SU-DHL-6 (cell line): ENCODE measurements around the gene SKP2.
A peak's percentile ranks its signal among the peaks of the same experiment; 100 is the strongest.

Experiments used
- H2AFZ ChIP-seq: fragments of 200-600 bp; sonication (generic); 2 replicates; pipeline ENCODE4 v1.6.1; 2014; ENCODE audit warnings: low read depth, mild to moderate bottlenecking, moderate library complexity, mixed read lengths, antibody characterized with exemption, low read length; ENCODE audit not compliant: severe bottlenecking
- H3F3A ChIP-seq: fragments of 200-600 bp; shearing (Covaris generic); 2 replicates; pipeline ENCODE4 v1.6.0; 2016; ENCODE audit warnings: antibody characterized with exemption, mild to moderate bottlenecking; ENCODE audit not compliant: insufficient read depth
- H3K27ac ChIP-seq: fragments of 200-600 bp; sonication (generic); 2 replicates; pipeline ENCODE4 v1.5.1; 2016; ENCODE audit warnings: low read depth, mild to moderate bottlenecking, low read length, moderate library complexity, mixed read lengths
- H3K27me3 ChIP-seq: fragments of 200-600 bp; sonication (generic), shearing (Covaris generic); 2 replicates; pipeline ENCODE4 v1.6.0; 2014; ENCODE audit warnings: mild to moderate bottlenecking, low read length
- H3K36me3 ChIP-seq: fragments of 200-600 bp; sonication (generic); 2 replicates; pipeline ENCODE4 v1.6.1; 2014; ENCODE audit warnings: mild to moderate bottlenecking, low read length, mixed read lengths
- H3K4me2 ChIP-seq: fragments of 300-600, 200-600 bp; shearing (Covaris generic), sonication (generic); 2 replicates; pipeline ENCODE4 v1.6.0; 2014; ENCODE audit warnings: low read length, low read depth, mild to moderate bottlenecking; ENCODE audit not compliant: poor library complexity, severe bottlenecking
- H3K4me3 ChIP-seq: fragments of 200-600 bp; sonication (generic); 2 replicates; pipeline ENCODE4 v1.5.1; 2014; ENCODE audit warnings: antibody characterized with exemption, low read length, mild to moderate bottlenecking, mixed read lengths; ENCODE audit not compliant: insufficient read depth, poor library complexity, severe bottlenecking
- H3K79me2 ChIP-seq: fragments of 200-600 bp; sonication (generic); 2 replicates; pipeline ENCODE4 v1.6.1; 2014; ENCODE audit warnings: mild to moderate bottlenecking, low read length, moderate library complexity; ENCODE audit not compliant: insufficient read depth
- H3K9ac ChIP-seq: fragments of 200-600 bp; sonication (generic); 2 replicates; pipeline ENCODE4 v1.7.0; 2014; ENCODE audit warnings: mild to moderate bottlenecking, low read length
- H3K9me2 ChIP-seq: fragments of 200-600 bp; sonication (generic); replicated peaks from 2 replicates; pipeline ENCODE4 v1.6.1; 2014; ENCODE audit warnings: low read length; ENCODE audit not compliant: insufficient read depth
- H3K9me3 ChIP-seq: fragments of 200-600 bp; sonication (generic); 2 replicates; pipeline ENCODE4 v1.6.1; 2014; ENCODE audit warnings: low read length, mixed read lengths; ENCODE audit not compliant: insufficient read depth
- H4K20me1 ChIP-seq: fragments of 200-600 bp; sonication (generic); 2 replicates; pipeline ENCODE4 v1.6.1; 2014; ENCODE audit warnings: low read depth, mild to moderate bottlenecking, antibody characterized with exemption, low read length, moderate library complexity, mixed read lengths
- EZH2phosphoT487 ChIP-seq: fragments of 200-600 bp; sonication (generic), shearing (Covaris generic); conservative IDR thresholded peaks from 2 replicates; pipeline ENCODE4 v1.6.1; 2018; ENCODE audit warnings: mild to moderate bottlenecking, antibody characterized with exemption, low read length, moderate library complexity, mixed read lengths
- TF ChIP-seq, protein P1 (sequence below): fragments of 200-600 bp; sonication (generic); IDR thresholded peaks from one replicate; pipeline ENCODE4 v1.5.1; 2017; ENCODE audit warnings: antibody characterized with exemption, mild to moderate bottlenecking, low read length, moderate library complexity; ENCODE audit not compliant: insufficient read depth, poor library complexity, severe bottlenecking

The SKP2 gene

DNA sequence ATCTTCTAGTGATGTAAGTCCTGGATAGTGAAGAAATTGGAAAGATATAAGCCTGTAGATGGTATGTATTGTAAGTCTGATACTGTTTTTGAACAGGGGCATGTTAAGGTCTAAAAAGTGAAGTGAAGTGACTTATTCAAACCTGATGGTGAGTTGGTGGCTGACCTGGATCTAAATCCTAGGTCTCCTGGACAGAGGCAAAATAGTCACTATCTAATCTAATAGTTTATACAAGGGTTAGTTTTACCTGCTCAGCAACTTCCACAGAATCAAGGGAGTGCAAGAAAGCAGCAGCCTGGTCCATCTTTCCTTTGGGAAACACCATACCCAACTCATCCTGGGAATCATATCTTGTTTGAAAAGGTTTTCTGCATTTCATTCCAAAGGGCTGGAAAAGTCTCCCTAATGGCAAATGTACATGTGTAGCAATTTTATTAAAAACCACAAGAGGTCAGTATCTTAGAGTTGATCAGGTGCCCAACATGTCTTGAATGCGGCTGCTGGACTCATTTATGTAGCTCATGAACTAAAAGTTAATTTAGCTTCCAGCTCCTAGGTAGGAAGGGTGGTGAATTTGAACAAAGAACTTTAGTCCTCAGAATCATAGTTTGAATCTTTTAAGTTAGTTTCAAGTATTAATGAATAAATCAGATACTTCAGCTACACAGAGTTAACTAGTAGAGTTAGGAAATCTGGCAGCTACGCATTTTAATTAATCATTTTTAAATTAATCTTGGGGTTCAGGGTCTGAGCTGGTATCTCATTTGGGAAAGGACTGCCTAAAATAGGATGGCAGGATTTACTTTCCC lies 26.0 kb downstream of the SKP2 start:
- H3K9me3 ChIP-seq = no peaks in the 10 kb centered on the region
- H3K27ac ChIP-seq = no peak overlapping the region
- H3K79me2 ChIP-seq = no peaks in the 10 kb centered on the region; the same call in 1 of the 2 replicates
- H3F3A ChIP-seq = 0 out of 2 replicates have a peak, but pooled peaks cover 7% of the 10 kb centered on the region
- TF ChIP-seq EZH2phosphoT487 = no peak
- TF ChIP-seq, protein P1, sequence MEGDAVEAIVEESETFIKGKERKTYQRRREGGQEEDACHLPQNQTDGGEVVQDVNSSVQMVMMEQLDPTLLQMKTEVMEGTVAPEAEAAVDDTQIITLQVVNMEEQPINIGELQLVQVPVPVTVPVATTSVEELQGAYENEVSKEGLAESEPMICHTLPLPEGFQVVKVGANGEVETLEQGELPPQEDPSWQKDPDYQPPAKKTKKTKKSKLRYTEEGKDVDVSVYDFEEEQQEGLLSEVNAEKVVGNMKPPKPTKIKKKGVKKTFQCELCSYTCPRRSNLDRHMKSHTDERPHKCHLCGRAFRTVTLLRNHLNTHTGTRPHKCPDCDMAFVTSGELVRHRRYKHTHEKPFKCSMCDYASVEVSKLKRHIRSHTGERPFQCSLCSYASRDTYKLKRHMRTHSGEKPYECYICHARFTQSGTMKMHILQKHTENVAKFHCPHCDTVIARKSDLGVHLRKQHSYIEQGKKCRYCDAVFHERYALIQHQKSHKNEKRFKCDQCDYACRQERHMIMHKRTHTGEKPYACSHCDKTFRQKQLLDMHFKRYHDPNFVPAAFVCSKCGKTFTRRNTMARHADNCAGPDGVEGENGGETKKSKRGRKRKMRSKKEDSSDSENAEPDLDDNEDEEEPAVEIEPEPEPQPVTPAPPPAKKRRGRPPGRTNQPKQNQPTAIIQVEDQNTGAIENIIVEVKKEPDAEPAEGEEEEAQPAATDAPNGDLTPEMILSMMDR = peak; percentile 10
- no peaks in the 10 kb centered on the region for H3K9me2 ChIP-seq
- no peaks in the 10 kb centered on the region for H3K27me3 ChIP-seq
- no peak overlapping the region for H3K9ac ChIP-seq
- H3K4me3 ChIP-seq = no peak overlapping the region
- H3K4me2 ChIP-seq = no peak overlapping the region
- H3K36me3 ChIP-seq = peaks cover 68% of the 10 kb centered on the region
- H2AFZ ChIP-seq = no peak overlapping the region
- H4K20me1 ChIP-seq = no peaks in the 10 kb centered on the region

DNA sequence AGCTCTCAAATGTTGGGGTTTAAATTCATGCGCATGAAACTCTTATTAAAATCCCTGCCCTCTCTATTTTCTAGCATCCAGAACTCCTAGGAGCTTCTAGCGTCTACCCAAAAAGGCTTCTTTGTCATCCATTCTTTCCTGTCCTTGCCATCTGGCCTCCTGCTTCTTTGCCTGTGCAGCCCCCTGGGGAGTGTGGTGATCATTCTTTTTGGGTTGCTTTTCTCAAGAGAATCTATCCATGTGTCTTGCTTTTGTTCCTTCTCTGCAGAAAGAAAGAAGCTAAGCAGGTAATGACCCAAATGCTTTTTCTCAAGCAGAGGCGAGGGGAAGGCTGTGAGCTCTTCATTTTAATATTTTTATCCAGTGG lies 26.6 kb downstream of the SKP2 start:
- no peak overlapping the region for H3K9ac ChIP-seq
- no peak overlapping the region for H3K27ac ChIP-seq
- no peaks in the 10 kb centered on the region for H3K9me3 ChIP-seq
- H3K36me3 ChIP-seq = peaks cover 63% of the 10 kb centered on the region
- no peaks in the 10 kb centered on the region for H3K9me2 ChIP-seq
- no peak overlapping the region for H2AFZ ChIP-seq
- H3K27me3 ChIP-seq = no peaks in the 10 kb centered on the region
- no peaks in the 10 kb centered on the region for H4K20me1 ChIP-seq
- TF ChIP-seq, protein P1 = no peak
- no peak for TF ChIP-seq EZH2phosphoT487
- no peak overlapping the region for H3K4me2 ChIP-seq
- 0 out of 2 replicates have a peak, but pooled peaks cover 7% of the 10 kb centered on the region for H3F3A ChIP-seq
- no peak overlapping the region for H3K4me3 ChIP-seq
- no peaks in the 10 kb centered on the region; the same call in 1 of the 2 replicates for H3K79me2 ChIP-seq

DNA sequence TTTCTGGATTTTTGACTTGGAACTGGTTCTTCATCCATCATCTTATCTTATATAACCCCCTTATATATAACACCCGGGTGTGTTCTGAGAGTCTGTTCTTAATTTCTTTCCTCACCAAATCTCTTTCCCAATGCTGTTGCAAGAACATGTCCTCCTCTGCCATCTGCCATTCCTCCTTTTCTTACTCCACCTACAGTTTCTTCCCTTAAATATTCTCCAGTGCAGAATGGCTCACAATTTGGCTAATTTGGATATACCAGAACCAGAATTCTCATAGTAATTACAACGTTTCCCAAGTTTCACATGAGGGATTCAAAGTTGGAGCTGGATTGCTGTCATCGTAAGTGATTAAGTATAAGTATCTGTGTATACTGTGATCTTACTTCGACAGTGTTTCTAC lies 28.0 kb downstream of the SKP2 start:
- Histone ChIP-seq H3K4me2 (no peak overlapping the region), H3K79me2 (no peaks in the 10 kb centered on the region; the same call in 1 of the 2 replicates), H3F3A (0 out of 2 replicates have a peak, but pooled peaks cover 7% of the 10 kb centered on the region), H3K27ac (no peak overlapping the region), H2AFZ (no peak overlapping the region), H3K9me2 (no peaks in the 10 kb centered on the region), H3K36me3 (peaks cover 62% of the 10 kb centered on the region), H3K9me3 (no peaks in the 10 kb centered on the region), H3K4me3 (no peak overlapping the region), H3K9ac (no peak overlapping the region), H3K27me3 (no peaks in the 10 kb centered on the region), H4K20me1 (no peaks in the 10 kb centered on the region)
- TF ChIP-seq, protein P1 = no peak
- no peak for TF ChIP-seq EZH2phosphoT487
